ENCODE data around the gene TRIM15. TPM values are rescaled to one million over a fixed set of nuclear protein-coding genes. Genes with fewer than 3 reads are reported as not detected.

TRIM15 gene
- total RNA-seq, 1 experiment from 2014 or later = 11.8 TPM

- no TSS peak for BruUV-seq (replicated peaks)
- no peaks in the 10 kb centered on the region for H3K27me3 Mint-ChIP-seq (ENCODE audit: unreplicated experiment)
- CTCF ChIA-PET = interaction anchor here (0.5 kb wide), 1 partner anchor 45 kb away, joined by 5 read pairs; no protein-coding TSS in a partner anchor
- H3K9me3 Mint-ChIP-seq (ENCODE audit: low read depth, unreplicated experiment) = no peaks in the 10 kb centered on the region
- no peaks in the 10 kb centered on the region for H3K36me3 Mint-ChIP-seq (ENCODE audit: insufficient read depth, unreplicated experiment)
- TF ChIP-seq, protein P1, sequence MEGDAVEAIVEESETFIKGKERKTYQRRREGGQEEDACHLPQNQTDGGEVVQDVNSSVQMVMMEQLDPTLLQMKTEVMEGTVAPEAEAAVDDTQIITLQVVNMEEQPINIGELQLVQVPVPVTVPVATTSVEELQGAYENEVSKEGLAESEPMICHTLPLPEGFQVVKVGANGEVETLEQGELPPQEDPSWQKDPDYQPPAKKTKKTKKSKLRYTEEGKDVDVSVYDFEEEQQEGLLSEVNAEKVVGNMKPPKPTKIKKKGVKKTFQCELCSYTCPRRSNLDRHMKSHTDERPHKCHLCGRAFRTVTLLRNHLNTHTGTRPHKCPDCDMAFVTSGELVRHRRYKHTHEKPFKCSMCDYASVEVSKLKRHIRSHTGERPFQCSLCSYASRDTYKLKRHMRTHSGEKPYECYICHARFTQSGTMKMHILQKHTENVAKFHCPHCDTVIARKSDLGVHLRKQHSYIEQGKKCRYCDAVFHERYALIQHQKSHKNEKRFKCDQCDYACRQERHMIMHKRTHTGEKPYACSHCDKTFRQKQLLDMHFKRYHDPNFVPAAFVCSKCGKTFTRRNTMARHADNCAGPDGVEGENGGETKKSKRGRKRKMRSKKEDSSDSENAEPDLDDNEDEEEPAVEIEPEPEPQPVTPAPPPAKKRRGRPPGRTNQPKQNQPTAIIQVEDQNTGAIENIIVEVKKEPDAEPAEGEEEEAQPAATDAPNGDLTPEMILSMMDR (IDR thresholded peaks at IDR 0.05; ENCODE audit: unreplicated experiment) = no peak
- intact Hi-C loops (cut with micrococcal nuclease; ENCODE audit: unreplicated experiment) = loop anchor here (2.0 kb wide), 1 partner anchor 19 kb away; no protein-coding TSS in a partner anchor
- H3K4me1 Mint-ChIP-seq (ENCODE audit: low read depth, unreplicated experiment) = peaks cover 50% of the 10 kb centered on the region
- no peak for DNase-seq
- H3K4me3 Mint-ChIP-seq (ENCODE audit: low read depth, unreplicated experiment) = no peak overlapping the region
- H3K27ac Mint-ChIP-seq (ENCODE audit: unreplicated experiment) = no peak overlapping the region
Observed at GRCh38 chr6:30151580-30151979, 11.8 kb upstream of the TRIM15 start.

- no TSS peak for BruUV-seq (replicated peaks)
- Mint-ChIP-seq H3K9me3 (ENCODE audit: low read depth, unreplicated experiment) (no peaks in the 10 kb centered on the region), H3K4me3 (ENCODE audit: low read depth, unreplicated experiment) (no peak overlapping the region), H3K27ac (ENCODE audit: unreplicated experiment) (no peak overlapping the region), H3K4me1 (ENCODE audit: low read depth, unreplicated experiment) (peaks cover 51% of the 10 kb centered on the region), H3K36me3 (ENCODE audit: insufficient read depth, unreplicated experiment) (no peaks in the 10 kb centered on the region), H3K27me3 (ENCODE audit: unreplicated experiment) (no peaks in the 10 kb centered on the region)
- CTCF ChIA-PET = interaction anchor here (0.5 kb wide), 2 partner anchors 45 to 58 kb away, joined by 3 to 5 read pairs; no protein-coding TSS in a partner anchor
- no peak for DNase-seq
- intact Hi-C loops (cut with micrococcal nuclease; ENCODE audit: unreplicated experiment) = no loop called here
- TF ChIP-seq, protein P1 (IDR thresholded peaks at IDR 0.05; ENCODE audit: unreplicated experiment) = no peak
Observed at GRCh38 chr6:30152016-30152673, 11.2 kb upstream of the TRIM15 start.

GRCh38 chr6:30152910-30153610 lies 10.3 kb upstream of the TRIM15 start:
- CTCF ChIA-PET = no interaction called here
- no peak overlapping the region for H3K27ac Mint-ChIP-seq (ENCODE audit: unreplicated experiment)
- BruUV-seq (replicated peaks) = no TSS peak
- no peak overlapping the region for H3K4me3 Mint-ChIP-seq (ENCODE audit: low read depth, unreplicated experiment)
- intact Hi-C loops (cut with micrococcal nuclease; ENCODE audit: unreplicated experiment) = no loop called here
- H3K27me3 Mint-ChIP-seq (ENCODE audit: unreplicated experiment) = no peaks in the 10 kb centered on the region
- TF ChIP-seq, protein P1 (IDR thresholded peaks at IDR 0.05; ENCODE audit: unreplicated experiment) = no peak
- peaks cover 51% of the 10 kb centered on the region for H3K4me1 Mint-ChIP-seq (ENCODE audit: low read depth, unreplicated experiment)
- DNase-seq = no peak
- no peaks in the 10 kb centered on the region for H3K9me3 Mint-ChIP-seq (ENCODE audit: low read depth, unreplicated experiment)
- H3K36me3 Mint-ChIP-seq (ENCODE audit: insufficient read depth, unreplicated experiment) = no peaks in the 10 kb centered on the region

- Mint-ChIP-seq H3K27ac (ENCODE audit: unreplicated experiment) (no peak overlapping the region), H3K27me3 (ENCODE audit: unreplicated experiment) (no peaks in the 10 kb centered on the region), H3K36me3 (ENCODE audit: insufficient read depth, unreplicated experiment) (no peaks in the 10 kb centered on the region), H3K4me3 (ENCODE audit: low read depth, unreplicated experiment) (no peak overlapping the region), H3K4me1 (ENCODE audit: low read depth, unreplicated experiment) (peaks cover 51% of the 10 kb centered on the region), H3K9me3 (ENCODE audit: low read depth, unreplicated experiment) (no peaks in the 10 kb centered on the region)
- CTCF ChIA-PET = interaction anchor here (0.6 to 1.6 kb wide), 3 partner anchors 18 to 51 kb away, joined by 4 to 7 read pairs (median 6); partner anchors contain the start of gene TRIM40
- DNase-seq = no peak
- intact Hi-C loops (cut with micrococcal nuclease; ENCODE audit: unreplicated experiment) = no loop called here
- BruUV-seq (replicated peaks) = no TSS peak
- TF ChIP-seq, protein P1 (IDR thresholded peaks at IDR 0.05; ENCODE audit: unreplicated experiment) = no peak
Observed at GRCh38 chr6:30154061-30154460, 9.3 kb upstream of the TRIM15 start.

Data from Calu3 (cell line).